Common myeloid progenitor, CD34-positive (primary cell): ENCODE measurements around the gene OASL.

Experiments used
- CTCF ChIA-PET: fragments of 350-600 bp; sonication (Branson Sonifier 250); formaldehyde crosslinking; loops from one replicate; lab custom pipeline; 2021; ENCODE audit warnings: antibody characterized with exemption; lab: Charles Lee
- POLR2A ChIA-PET: fragments of 350-600 bp; sonication (Branson Sonifier 250); formaldehyde crosslinking; loops from one replicate; lab custom pipeline; 2021; ENCODE audit warnings: antibody characterized with exemption; lab: Charles Lee
- DNase-seq, 3 donors: peaks; one replicate each; pipeline versions ENCODE4 v3.0.0 to v3.0.0-alpha.2; 2013
- H3K27ac ChIP-seq, 2 experiments: 1 replicate in 1 of 2; 2 replicates in 1 of 2; pipeline ENCODE4 v1.7.0; 2013; ENCODE audit warnings: inconsistent platforms in 2 of 2, low read length in 2 of 2, mild to moderate bottlenecking in 2 of 2, low read depth in 1 of 2, moderate library complexity in 1 of 2; ENCODE audit not compliant: severe bottlenecking in 2 of 2, insufficient read depth in 1 of 2, poor library complexity in 1 of 2
- H3K27me3 ChIP-seq, 5 experiments: replicated peaks in 2 of 5; 1 replicate in 3 of 5; 2 replicates in 2 of 5; pipeline versions ENCODE4 v1.6.1 to v1.7.0; 2013; ENCODE audit warnings: low read length in 4 of 5, mild to moderate bottlenecking in 2 of 5, moderate library complexity in 2 of 5, inconsistent platforms in 1 of 5; ENCODE audit not compliant: insufficient read depth in 5 of 5, control insufficient read depth in 4 of 5
- H3K36me3 ChIP-seq, 4 experiments: 1 replicate in 2 of 4; 2 replicates in 2 of 4; pipeline versions ENCODE4 v1.6.1 to v1.7.0; 2013; ENCODE audit warnings: low read length in 3 of 4, control low read depth in 1 of 4, mild to moderate bottlenecking in 1 of 4; ENCODE audit not compliant: control insufficient read depth in 4 of 4, insufficient read depth in 4 of 4
- H3K4me1 ChIP-seq, 4 experiments: 1 replicate in 3 of 4; 2 replicates in 1 of 4; pipeline versions ENCODE4 v1.6.1 to v1.7.1; 2013; ENCODE audit warnings: low read length in 3 of 4, mild to moderate bottlenecking in 3 of 4, control low read depth in 1 of 4, inconsistent platforms in 1 of 4, moderate library complexity in 1 of 4; ENCODE audit not compliant: control insufficient read depth in 4 of 4, insufficient read depth in 4 of 4; ENCODE audit errors: control extremely low read depth in 1 of 4
- H3K4me3 ChIP-seq, 7 experiments: 1 replicate in 4 of 7; 2 replicates in 3 of 7; pipeline versions ENCODE4 v1.5.1 to v1.7.0; 2013; ENCODE audit warnings: mild to moderate bottlenecking in 7 of 7, low read length in 6 of 7, moderate library complexity in 6 of 7, inconsistent platforms in 2 of 7, low read depth in 2 of 7, control low read depth in 1 of 7; ENCODE audit not compliant: insufficient read depth in 4 of 7, control insufficient read depth in 1 of 7; ENCODE audit errors: extremely low read depth in 1 of 7
- H3K9me3 ChIP-seq, 5 experiments: 1 replicate in 4 of 5; 2 replicates in 1 of 5; pipeline versions ENCODE4 v1.6.1 to v1.7.1; 2013; ENCODE audit warnings: low read length in 4 of 5, mild to moderate bottlenecking in 2 of 5, inconsistent platforms in 1 of 5, low read depth in 1 of 5, moderate library complexity in 1 of 5; ENCODE audit not compliant: control insufficient read depth in 4 of 5, insufficient read depth in 2 of 5; ENCODE audit errors: control extremely low read depth in 1 of 5
- WGBS: methylation state at CpG from one replicate; pipeline ENCODE4 v1.1.5; 2013; ENCODE audit not compliant: insufficient coverage; 5-methylcytosine and 5-hydroxymethylcytosine counted together

OASL gene

DNA sequence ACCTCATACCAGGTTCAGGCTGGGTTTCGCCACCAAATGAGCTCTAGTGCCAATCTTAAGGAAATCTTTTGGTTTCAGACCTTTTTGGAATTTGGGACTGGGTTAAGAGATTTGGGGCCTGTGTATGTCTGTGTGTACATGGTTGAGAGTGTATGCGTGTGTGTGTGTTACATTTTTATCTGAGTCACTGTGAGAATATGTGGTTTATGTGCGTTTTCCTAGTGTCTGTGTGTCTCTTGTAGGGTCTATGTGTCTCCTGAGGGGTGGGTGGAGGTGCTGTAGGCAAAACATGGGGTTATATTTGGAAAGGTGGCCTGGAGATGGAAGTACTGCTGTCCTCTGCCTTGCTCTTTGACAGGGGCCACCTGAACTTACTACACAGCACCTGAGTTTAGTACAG lies 40.6 kb downstream of the OASL start:
- WGBS, result 94% methylated on average over 3 of the region's 3 CpGs
- Histone ChIP-seq H3K4me1 (peaks cover 0 to 5% (median 0%) of the 10 kb centered on the region in 4 experiments), H3K9me3 (no peaks in the 10 kb centered on the region), H3K4me3 (no peak overlapping the region), H3K36me3 (peaks cover 0 to 22% (median 13%) of the 10 kb centered on the region in 4 experiments), H3K27me3 (peaks cover 0 to 4% (median 0%) of the 10 kb centered on the region in 5 experiments), H3K27ac (no peak overlapping the region)
- DNase-seq, result no peak
- ChIA-PET CTCF (interaction anchor here (1.1 kb wide), 1 partner anchor 415 kb away, joined by 6 read pairs; no protein-coding TSS in a partner anchor), POLR2A (no interaction called here)

DNA sequence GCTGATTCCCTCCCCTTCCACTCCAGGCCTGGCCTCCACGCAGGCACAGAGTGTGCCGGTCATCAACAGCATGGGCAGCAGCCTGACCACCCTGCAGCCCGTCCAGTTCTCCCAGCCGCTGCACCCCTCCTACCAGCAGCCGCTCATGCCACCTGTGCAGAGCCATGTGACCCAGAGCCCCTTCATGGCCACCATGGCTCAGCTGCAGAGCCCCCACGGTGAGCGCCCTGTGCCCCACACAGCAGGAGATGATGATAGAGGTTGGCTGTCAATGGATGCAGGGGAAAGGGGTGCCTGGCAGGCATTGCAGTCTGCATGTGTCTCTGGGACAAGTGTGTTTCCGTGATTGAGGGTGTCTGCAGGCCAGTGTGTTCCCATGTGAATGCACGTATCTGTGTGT lies 41.6 kb downstream of the OASL start:
- POLR2A ChIA-PET, result no interaction called here
- CTCF ChIA-PET, result no interaction called here
- 85% methylated on average over 7 of the region's 9 CpGs for WGBS

DNA sequence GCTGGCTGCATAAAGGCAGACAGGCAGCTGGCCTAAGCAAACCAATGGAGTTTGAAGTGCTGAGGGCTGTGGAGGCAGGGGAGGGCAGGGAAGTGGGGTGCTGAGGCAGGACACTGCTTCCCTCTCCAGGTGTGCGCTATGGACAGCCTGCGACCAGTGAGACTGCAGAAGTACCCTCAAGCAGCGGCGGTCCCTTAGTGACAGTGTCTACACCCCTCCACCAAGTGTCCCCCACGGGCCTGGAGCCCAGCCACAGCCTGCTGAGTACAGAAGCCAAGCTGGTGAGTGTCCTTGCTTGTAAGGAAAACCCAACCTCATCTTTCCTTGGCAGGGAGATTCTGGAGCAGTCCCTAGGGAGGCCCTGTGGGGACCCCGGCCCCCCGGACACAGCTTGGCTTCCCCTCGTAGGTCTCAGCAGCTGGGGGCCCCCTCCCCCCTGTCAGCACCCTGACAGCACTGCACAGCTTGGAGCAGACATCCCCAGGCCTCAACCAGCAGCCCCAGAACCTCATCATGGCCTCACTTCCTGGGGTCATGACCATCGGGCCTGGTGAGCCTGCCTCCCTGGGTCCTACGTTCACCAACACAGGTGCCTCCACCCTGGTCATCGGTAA lies 42.8 kb downstream of the OASL start:
- no peaks in the 10 kb centered on the region for H3K9me3 ChIP-seq
- ChIA-PET CTCF (interaction anchor here (0.6 to 0.7 kb wide), 2 partner anchors 16 to 24 kb away, joined by 3 read pairs; no protein-coding TSS in a partner anchor), POLR2A (no interaction called here)
- H3K4me1 ChIP-seq, result peaks cover 0 to 4% (median 0%) of the 10 kb centered on the region in 4 experiments
- H3K27me3 ChIP-seq, result peaks cover 0 to 4% (median 0%) of the 10 kb centered on the region in 5 experiments
- no peak for DNase-seq
- 95% methylated on average over 8 of the region's 11 CpGs for WGBS
- H3K27ac ChIP-seq, result no peak overlapping the region
- H3K4me3 ChIP-seq, result no peak overlapping the region
- H3K36me3 ChIP-seq, result peaks cover 0 to 4% (median 1%) of the 10 kb centered on the region in 4 experiments

More for the DNA sequence above, 41.6 kb downstream of the OASL start:
- Histone ChIP-seq H3K27me3 (peaks cover 0 to 4% (median 0%) of the 10 kb centered on the region in 5 experiments), H3K4me3 (no peak overlapping the region), H3K9me3 (no peaks in the 10 kb centered on the region), H3K4me1 (peaks cover 0 to 5% (median 0%) of the 10 kb centered on the region in 4 experiments), H3K36me3 (peaks cover 0 to 14% (median 8%) of the 10 kb centered on the region in 4 experiments), H3K27ac (no peak overlapping the region)
- no peak for DNase-seq

DNA sequence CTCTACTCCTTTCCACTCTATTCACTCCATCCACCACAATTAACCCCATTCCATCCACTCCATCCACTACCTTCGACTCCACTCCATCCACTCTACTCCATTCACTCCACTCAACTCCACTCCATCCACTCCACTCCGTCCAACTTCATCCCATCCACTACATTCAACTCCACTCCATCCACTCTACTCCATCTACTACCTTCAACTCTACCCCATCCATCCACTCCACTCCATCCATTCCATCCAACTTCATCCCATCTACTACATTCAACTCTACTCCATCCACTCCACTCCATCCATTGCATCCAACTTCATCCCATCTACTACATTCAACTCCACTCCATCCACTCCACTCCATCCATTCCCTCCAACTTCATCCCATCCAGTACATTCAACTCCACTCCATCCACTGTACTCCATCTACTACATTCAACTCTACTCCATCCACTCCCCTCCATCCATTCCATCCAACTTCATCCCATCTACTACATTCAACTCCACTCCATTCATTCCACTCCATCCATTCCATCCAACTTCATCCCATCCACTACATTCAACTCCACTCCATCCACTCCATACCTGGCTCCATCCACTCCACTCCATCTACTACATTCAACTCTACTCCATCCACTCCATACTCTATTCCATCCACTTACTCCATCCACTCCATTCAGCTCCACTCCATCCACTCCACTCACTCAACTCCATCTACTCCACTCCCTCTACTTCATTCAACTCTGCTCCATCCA lies 44.3 kb downstream of the OASL start:
- ChIA-PET POLR2A (no interaction called here), CTCF (no interaction called here)
- WGBS, result 91% methylated on average over 2 of the region's 2 CpGs
- no peak overlapping the region for H3K27ac ChIP-seq
- H3K4me3 ChIP-seq, result no peak overlapping the region
- no peaks in the 10 kb centered on the region for H3K4me1 ChIP-seq
- peaks cover 0 to 4% (median 0%) of the 10 kb centered on the region in 5 experiments for H3K27me3 ChIP-seq
- no peak for DNase-seq
- no peaks in the 10 kb centered on the region for H3K36me3 ChIP-seq
- H3K9me3 ChIP-seq, result no peaks in the 10 kb centered on the region

DNA sequence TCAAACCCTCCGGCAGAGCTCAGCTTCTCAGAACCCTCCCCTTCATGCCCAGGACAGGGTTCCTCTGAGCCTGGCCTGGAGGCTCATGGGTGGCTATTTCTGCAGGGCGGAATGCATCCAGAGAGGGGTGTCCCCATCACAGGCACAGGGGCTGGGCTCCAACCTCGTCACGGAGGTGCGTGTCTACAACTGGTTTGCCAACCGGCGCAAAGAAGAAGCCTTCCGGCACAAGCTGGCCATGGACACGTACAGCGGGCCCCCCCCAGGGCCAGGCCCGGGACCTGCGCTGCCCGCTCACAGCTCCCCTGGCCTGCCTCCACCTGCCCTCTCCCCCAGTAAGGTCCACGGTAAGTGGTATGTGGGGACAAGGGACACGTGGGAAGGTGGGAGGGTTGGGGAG lies 45.0 kb downstream of the OASL start:
- no peak overlapping the region for H3K4me3 ChIP-seq
- DNase-seq, result no peak
- WGBS, result 99% methylated on average over 10 of the region's 15 CpGs
- peaks cover 0 to 2% (median 0%) of the 10 kb centered on the region in 5 experiments for H3K27me3 ChIP-seq
- H3K4me1 ChIP-seq, result no peaks in the 10 kb centered on the region
- no peaks in the 10 kb centered on the region for H3K9me3 ChIP-seq
- H3K36me3 ChIP-seq, result no peaks in the 10 kb centered on the region
- ChIA-PET POLR2A (no interaction called here), CTCF (no interaction called here)
- no peak overlapping the region for H3K27ac ChIP-seq

DNA sequence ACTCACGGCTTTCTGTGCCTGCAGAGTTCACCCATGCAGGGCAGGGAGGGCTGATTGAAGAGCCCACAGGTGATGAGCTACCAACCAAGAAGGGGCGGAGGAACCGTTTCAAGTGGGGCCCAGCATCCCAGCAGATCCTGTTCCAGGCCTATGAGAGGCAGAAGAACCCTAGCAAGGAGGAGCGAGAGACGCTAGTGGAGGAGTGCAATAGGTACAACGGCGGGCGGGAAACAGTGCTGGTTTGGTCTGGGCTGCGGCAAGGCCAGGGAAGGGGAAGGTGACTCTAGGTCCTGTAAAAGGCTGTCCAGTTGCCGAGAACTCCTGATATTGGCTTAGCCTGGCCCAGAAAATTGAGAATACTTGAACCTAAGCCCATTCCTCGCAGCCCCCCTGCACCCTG lies 45.5 kb downstream of the OASL start:
- DNase-seq, result no peak
- ChIA-PET POLR2A (no interaction called here), CTCF (interaction anchor here (1.2 kb wide), 1 partner anchor 23 kb away, joined by 3 read pairs; no protein-coding TSS in a partner anchor)
- no peaks in the 10 kb centered on the region for H3K4me1 ChIP-seq
- no peak overlapping the region for H3K27ac ChIP-seq
- no peaks in the 10 kb centered on the region for H3K36me3 ChIP-seq
- no peaks in the 10 kb centered on the region for H3K9me3 ChIP-seq
- no peak overlapping the region for H3K4me3 ChIP-seq
- WGBS, result 92% methylated on average over 10 of the region's 11 CpGs
- H3K27me3 ChIP-seq, result no peaks in the 10 kb centered on the region

DNA sequence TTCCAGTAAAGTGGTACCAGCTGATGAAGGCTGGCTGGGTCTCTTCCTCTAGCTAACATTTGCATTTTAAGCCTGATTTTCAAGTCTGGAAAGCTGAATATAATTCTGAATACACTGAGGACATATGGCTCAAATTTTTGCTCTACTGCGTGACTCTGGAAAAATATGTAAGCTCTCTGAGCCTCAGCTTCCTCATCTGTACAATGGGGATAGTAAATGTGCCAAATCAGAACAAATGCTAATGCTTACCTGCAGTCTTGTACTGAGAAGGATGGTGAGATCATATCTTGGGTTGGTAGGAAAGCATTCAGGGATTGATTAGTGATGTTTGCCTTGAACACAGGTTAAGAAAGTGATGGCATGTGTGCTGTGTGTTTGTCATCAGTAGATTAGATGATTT lies 46.1 kb downstream of the OASL start:
- Histone ChIP-seq H3K4me1 (no peaks in the 10 kb centered on the region), H3K9me3 (no peaks in the 10 kb centered on the region), H3K27me3 (no peaks in the 10 kb centered on the region), H3K36me3 (no peaks in the 10 kb centered on the region), H3K4me3 (no peak overlapping the region), H3K27ac (no peak overlapping the region)
- WGBS, result 100% methylated on average over 1 of the region's 1 CpG
- DNase-seq, result no peak
- CTCF ChIA-PET, result interaction anchor here (1.2 kb wide), 1 partner anchor 23 kb away, joined by 3 read pairs; no protein-coding TSS in a partner anchor
- POLR2A ChIA-PET, result no interaction called here
